ENCODE measurements around the gene ABLIM2.

ABLIM2 gene

GRCh38 chr4:8033067-8033755, 125.4 kb downstream of the ABLIM2 start:
- DNase-seq (ENCODE audit: low read depth), result no peak
- TF ChIP-seq CTCF (conservative IDR thresholded peaks at IDR 0.05; ENCODE audit: low read depth, low read length), result no peak
- no peak overlapping the region for H3K4me3 ChIP-seq (ENCODE audit: low read length)

- TF ChIP-seq CTCF (conservative IDR thresholded peaks at IDR 0.05; ENCODE audit: low read depth, low read length), result no peak
- no peak overlapping the region for H3K4me3 ChIP-seq (ENCODE audit: low read length)
- no peak for DNase-seq (ENCODE audit: low read depth)
Observed at GRCh38 chr4:8032381-8032780, 126.2 kb downstream of the ABLIM2 start.

GRCh38 chr4:8030121-8030781, 128.4 kb downstream of the ABLIM2 start:
- no peak overlapping the region for H3K4me3 ChIP-seq (ENCODE audit: low read length)
- DNase-seq (ENCODE audit: low read depth), result no peak
- TF ChIP-seq CTCF (conservative IDR thresholded peaks at IDR 0.05; ENCODE audit: low read depth, low read length), result no peak

GRCh38 chr4:8029689-8030088, 128.9 kb downstream of the ABLIM2 start:
- H3K4me3 ChIP-seq (ENCODE audit: low read length), result no peak overlapping the region
- no peak for DNase-seq (ENCODE audit: low read depth)
- TF ChIP-seq CTCF (conservative IDR thresholded peaks at IDR 0.05; ENCODE audit: low read depth, low read length), result no peak

- no peak for TF ChIP-seq CTCF (conservative IDR thresholded peaks at IDR 0.05; ENCODE audit: low read depth, low read length)
- no peak overlapping the region for H3K4me3 ChIP-seq (ENCODE audit: low read length)
- DNase-seq (ENCODE audit: low read depth), result no peak
Observed at GRCh38 chr4:8028884-8029568, 129.6 kb downstream of the ABLIM2 start.

GRCh38 chr4:8028368-8028767, 130.2 kb downstream of the ABLIM2 start:
- no peak for TF ChIP-seq CTCF (conservative IDR thresholded peaks at IDR 0.05; ENCODE audit: low read depth, low read length)
- H3K4me3 ChIP-seq (ENCODE audit: low read length), result no peak overlapping the region

More at GRCh38 chr4:8028368-8028767, 130.2 kb downstream of the ABLIM2 start:
- DNase-seq (ENCODE audit: low read depth), result no peak

All from retinal pigment epithelial cell (primary cell).